CD4-positive, alpha-beta T cell treated with Interferon alpha-2 for 1 hour (primary cell): ENCODE results near the gene ANTXRL.
A peak's percentile ranks its signal among the peaks of the same experiment; 100 is the strongest.
"Not testable (repeated sequence)": the region's sequence is repeated elsewhere in the genome, so short reads cannot be mapped to it uniquely, and the experiment has no call there.

ENCODE experiments used
- DNase-seq, 2 donors: peaks; one replicate each; pipeline ENCODE4 v3.0.0-alpha.2; 2020 to 2022

Gene ANTXRL

DNA sequence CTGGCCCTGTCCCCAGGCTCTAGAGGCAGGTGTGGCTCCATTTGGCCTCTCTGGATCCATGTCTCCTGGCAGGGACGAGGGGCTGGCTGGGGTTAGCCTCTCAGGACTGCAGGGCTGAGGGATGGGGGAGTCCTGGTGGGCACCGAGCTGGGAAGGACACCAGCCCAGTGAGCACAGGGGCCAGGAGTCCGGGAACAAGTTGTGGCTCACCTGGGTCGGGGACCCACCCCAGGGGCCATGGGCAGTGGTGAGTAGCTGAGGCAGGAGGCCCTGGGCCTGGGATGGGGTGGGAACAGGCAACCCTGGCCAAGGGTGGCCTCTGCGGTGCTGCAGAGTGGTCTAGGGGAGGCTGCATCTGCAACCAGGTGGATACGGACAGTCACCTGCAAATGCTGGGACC lies 24.1 kb downstream of the ANTXRL start:
- DNase-seq = no peak

- no peak for DNase-seq
Measured at GRCh38 chr10:46311501-46311951, 24.7 kb downstream of the ANTXRL start.

- DNase-seq = not testable (repeated sequence)
Measured at GRCh38 chr10:46311961-46312431, 25.2 kb downstream of the ANTXRL start.

DNA sequence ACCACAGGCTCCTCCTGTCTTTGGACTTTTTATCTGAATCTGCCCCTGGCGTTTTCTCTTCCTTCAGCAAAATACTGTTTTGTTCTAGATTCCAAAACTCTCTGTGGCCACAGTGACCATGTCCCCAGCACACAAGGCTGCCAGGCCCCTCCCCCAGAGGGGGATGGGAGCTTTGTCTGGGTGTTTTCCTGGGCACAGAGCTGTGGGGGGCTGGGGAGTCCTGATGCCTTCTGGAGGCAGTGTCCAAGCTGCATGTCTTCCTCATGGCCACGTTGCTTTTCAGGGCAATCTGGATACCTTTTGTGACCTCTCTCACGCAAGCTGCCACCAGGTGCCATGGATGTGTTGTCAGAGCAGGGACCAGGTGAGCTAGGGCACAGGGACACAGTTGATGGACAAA lies 26.2 kb downstream of the ANTXRL start:
- DNase-seq = no peak

DNA sequence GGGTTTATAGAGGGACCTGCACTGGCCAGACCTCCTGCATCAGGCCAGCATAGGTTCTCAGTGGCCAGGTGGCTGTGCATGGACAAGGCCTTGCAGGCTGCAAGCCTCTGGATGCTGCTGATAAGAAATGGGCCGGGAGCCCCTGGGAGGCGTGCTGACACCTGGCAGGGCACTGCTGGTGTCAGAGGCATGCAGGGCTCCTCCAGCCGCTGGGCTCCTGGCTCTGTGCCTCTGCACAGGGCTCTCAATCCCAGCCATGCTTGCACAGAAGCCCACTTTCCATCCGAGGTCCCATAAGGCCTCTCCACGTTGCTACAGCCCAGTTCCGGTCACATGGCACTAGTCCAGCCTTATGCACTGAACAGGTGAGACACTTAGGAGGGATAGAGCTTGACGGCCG lies 27.3 kb downstream of the ANTXRL start:
- no peak for DNase-seq

DNA sequence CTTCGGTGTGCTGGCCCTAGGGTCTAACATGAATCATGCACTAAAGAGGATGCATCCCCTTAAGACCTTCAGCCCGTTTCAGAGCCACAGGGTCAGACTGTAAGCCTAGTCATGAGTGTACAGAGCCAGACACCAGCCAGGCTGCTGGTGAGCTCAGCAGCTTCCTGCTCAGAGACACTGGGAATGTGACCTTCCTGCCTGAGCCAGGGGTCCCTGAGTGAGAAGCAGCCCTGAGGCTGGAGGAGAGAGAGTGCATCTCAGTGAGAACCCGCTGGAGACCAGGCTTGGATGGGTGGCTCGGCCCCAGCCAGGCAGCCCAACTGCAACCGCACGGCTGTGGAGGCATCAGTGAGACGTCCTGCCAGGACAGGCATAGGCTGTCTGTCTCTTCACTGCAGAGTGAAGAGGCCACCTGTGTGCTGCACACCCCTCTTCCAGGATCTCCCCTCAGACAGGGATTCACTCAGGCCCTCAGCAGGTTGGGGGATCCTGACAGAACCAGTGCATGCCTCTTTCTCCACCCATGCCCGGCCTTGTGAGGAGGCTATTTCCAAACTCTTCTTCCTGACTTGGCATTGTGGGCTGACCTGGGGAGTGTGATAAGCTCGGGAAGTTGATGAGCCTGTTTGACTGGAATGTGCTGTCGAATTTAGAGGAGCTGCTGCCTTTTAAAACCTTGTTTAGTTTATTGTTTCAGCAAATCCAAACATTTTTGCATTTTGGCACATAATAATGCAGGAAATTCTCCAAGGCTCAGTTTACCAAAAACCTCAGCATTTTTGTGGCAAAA lies 28.5 kb downstream of the ANTXRL start:
- DNase-seq = not testable (repeated sequence)

GRCh38 chr10:46317370-46317769 lies 30.6 kb downstream of the ANTXRL start:
- no peak for DNase-seq

DNA sequence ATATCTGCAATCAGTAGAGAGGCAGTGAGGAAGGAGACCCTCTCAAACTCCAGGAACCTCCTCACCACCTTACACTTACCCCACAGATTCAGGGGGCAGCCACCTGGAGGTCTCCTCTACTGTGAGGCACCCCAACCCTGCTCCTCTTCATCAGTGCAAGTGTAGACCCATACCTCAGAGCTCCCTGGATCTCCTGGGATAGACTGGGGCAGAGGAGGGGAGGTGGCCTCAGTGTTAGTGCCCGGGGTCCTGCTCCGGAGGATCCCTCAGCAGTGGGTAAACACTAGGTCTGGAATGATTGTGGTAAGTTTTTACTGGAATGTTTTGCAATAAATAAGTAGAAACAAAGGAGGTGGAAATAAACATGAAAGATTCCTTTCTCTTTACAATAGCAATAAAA lies 31.1 kb downstream of the ANTXRL start:
- no peak for DNase-seq

DNA sequence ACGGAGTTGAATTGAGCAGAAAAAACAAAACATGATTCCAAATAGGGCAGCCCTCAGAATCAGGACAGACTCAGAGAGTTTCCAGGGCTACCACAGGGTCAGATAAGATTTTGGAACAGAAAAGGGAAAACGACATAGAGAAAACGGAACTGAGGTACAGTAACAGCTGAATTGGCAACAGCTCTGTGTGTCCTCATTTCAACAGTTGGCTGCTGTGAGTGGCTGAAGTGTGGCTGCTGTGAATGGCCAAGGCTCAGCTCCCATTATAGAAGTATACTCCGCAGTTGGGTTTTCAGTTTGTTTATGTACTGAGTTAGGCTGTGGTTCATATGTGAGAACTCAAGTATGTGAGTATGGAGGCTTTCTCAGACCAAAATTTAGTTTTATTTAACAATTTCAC lies 32.0 kb downstream of the ANTXRL start:
- no peak for DNase-seq

- DNase-seq = no peak
Measured at GRCh38 chr10:46319389-46319788, 32.6 kb downstream of the ANTXRL start.

- DNase-seq = no peak
Measured at GRCh38 chr10:46321770-46322169, 35.0 kb downstream of the ANTXRL start.

DNA sequence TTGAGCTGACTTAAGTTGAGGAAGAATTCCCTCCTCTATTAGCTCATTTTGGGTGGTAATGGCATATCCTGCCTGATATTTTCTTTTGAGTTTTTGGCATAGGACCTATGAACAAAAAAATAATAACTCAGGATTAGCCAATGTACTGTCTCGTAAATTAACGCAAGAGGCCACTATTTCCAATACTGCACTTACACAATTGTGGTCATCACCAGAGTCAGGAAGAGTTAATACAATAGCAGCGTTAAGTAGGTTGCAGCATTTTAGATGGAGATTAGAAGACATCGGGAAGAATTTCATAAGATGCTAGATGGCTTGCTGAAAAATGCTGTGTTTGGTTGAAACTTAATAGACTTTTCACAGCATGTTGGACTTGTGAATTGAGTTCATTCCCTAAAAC lies 36.4 kb downstream of the ANTXRL start:
- no peak for DNase-seq

DNA sequence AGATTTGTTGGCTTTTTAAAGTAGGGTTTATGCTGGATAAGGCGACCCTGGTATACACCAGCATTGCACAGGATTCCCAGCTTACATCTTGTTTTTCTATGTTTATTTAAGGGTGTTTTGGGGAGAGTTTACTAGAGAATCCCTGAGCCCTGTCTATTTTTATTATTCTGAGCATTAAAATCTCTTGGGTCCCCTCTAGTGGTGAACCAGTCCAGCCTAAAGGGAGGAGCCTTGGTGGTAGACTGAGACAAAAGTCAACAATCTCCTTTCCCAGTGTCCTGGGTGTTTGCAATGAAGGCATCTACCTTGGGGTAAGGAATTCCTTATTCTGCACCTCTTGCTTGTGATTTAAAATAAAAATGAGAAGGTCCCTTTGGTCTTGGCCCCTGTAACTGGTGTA lies 38.2 kb downstream of the ANTXRL start:
- peak in 1 of 2 donors; percentile 24 for DNase-seq

- no peak for DNase-seq
Measured at GRCh38 chr10:46326066-46326465, 39.3 kb downstream of the ANTXRL start.

DNA sequence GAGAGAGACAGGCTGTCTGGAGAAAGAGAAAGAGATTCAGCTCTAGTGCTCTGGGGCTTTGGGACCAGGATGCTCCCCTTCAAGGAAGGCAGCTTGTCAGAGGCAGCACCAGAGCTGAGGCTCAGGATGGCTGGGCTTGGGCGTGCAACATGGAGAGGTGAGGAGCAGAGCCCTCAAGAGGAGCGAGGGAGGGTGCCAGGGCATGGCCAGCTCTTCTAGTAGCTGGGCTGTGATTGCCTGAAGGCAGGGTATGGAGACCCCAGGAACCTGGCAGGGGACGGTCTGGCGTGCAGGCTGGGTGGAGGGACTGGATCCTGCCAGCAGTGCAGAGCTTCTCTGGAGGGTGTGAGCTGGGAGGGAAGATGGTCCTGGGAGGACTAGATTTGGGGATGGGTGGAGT lies 40.2 kb downstream of the ANTXRL start:
- DNase-seq = no peak

GRCh38 chr10:46327685-46328084 lies 40.9 kb downstream of the ANTXRL start:
- no peak for DNase-seq

DNA sequence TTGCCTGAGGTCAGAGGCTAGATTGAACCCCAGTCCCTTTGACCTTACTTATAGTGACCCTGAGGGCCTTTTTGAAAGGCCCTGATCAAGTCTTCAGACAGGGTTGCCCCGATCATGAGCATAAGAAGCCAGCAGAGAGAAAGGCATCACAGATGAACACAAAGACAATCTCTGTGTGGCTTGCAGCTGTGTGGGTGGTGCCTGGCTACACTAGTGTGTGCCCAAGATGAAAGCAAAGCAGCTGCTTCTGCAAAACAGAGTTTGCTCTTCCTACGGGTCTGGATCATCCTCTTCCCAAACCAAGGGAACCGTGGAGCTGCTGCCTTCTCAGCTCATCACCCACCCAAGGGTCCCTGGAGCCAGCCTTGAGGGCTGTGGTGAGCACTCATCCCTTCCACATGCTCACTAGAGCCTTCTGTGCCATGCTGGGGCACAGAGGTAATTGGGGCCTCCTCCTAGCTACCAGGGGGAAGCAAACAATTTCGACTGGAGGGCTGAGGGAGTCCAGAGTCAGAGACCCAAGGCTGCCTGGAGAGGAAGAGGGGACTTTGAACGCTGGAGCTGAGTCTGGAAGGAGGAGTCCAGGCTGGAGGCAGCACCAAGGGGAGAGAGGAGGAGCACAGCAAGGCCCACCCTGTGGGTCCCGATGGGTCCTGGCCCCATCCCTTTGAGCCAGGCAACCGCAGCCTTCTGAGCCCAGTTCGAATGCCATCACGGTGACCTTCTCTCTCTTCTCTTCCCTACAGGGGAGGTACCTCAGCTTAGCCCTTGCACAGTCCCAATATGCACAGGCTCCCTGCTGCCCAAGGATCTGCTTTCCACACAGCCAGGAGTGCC lies 42.3 kb downstream of the ANTXRL start:
- no peak for DNase-seq

- no peak for DNase-seq
Measured at GRCh38 chr10:46329690-46330016, 42.9 kb downstream of the ANTXRL start.

- DNase-seq = no peak
Measured at GRCh38 chr10:46330894-46331293, 44.1 kb downstream of the ANTXRL start.

DNA sequence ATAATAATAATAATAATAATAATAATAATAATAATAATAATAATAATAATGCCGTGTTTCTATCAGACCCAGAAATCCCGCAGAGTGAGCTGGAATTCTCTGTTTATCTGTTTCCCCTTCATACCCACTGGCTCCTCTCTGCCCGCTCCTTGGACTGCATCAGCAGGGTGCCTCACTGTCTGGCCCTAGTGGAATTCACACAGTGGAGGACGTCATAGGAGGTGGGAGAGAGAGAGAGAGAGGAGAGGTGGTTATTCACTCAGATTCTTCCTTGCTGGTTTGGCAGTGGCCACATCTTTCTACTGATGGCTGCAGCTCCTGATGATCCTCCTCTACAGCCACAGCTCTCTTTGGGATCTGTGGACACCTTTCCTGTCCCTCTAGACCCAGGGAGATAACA lies 78.7 kb downstream of the ANTXRL start:
- DNase-seq = not testable (repeated sequence)

DNA sequence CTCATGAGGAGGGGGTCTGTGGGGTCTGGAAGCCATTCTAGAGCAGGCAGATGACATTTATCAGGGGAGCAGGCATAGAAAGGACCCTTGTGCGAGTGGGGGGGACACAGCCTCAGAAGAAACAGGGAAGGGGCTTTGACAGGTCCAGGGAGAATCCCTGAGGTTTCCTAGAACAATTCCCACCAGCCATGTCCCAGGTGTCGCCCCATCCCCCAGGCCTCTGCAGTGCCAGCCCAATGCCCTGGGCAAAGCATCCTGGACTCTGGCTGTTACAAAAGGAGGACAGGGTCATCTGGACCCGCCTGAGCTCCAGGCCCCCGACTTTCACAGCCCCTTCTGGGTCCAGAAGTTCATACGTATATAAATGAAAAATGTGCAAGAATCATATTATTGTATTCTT lies 80.4 kb downstream of the ANTXRL start:
- not testable (repeated sequence) for DNase-seq

DNA sequence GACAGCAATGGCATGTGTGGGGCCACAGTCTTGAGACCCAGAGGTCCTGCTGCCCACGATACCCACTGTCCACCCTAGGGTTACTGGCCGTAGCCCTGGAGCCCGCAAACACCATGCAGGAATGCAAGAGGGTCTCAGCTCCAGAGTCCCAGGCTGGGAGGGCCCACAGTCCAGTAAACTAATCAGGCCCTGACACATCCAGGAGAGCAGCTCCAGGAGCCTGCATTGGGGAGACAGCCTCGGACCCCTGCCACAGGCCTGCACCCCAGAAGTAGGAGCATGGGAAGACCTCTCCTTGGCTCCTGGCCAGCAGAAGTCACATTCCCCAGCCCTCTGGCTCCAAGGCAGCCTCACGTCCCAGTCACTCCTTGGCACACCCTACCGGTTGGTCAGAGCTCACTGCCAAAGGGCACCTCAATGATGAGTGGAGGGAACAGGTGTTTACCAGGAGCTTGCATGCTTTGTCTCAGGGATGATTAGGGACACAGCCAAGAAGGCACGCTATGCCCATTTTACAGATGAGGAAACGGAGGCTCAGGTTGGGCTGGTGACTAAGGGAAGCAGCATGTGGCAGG lies 81.0 kb downstream of the ANTXRL start:
- not testable (repeated sequence) for DNase-seq

DNA sequence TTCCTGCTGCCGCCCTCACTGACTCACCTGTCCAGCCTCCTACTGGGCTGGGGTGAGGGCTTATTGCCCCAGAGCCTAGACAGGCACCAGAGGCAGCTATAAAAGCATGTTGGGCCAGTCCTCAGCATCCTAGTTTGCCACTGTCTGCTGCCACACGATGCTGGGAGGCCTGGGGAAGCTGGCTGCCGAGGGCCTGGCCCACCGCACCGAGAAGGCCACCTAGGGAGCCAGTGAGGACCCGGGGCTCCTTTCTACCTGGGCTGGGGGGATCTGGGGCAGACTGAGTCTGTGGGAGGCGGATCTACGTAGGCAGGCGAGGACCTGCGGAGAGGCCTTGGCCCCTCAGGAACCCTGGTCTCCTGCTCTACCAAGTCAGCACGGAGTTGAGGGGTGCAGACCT lies 82.2 kb downstream of the ANTXRL start:
- DNase-seq = not testable (repeated sequence)

DNA sequence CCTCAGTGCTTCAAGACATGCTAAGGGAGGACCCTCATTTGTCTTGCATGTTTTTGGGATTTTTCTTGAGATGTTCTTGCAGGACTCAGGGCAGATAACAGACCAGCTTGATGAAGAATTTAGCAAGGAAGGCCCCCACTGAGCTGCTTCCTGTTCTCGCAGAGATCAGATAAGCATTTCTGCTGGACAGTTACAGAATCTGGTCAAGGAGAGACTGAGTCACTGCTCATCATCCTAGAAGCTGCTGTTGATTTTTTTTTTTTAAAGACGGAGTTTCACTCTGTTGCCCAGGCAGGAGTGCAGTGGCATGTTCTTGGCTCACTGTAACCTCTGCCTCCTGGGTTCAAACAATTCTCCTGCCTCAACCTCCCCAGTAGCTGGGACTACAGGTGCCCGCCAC lies 87.6 kb downstream of the ANTXRL start:
- not testable (repeated sequence) for DNase-seq
